ENCODE results near the gene ARRDC4.

ARRDC4 gene

DNA sequence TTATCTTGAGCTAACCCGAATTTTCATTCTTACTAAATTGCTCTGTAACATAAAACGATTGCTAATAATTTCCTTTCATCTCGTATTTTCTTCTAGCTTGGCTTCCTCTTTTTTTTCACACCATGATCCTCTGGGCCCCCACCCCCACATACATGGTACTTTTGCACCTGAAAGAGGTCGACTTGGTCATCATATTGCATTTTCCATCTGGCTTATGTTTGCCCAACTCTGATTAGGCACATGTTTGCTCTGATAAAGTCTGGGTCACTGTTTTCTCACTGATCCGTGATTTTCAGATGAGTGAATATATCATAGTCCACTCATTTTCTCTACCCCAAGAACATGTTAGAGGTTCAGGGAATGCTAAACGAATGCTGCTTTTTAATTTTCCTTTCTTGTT, 49.5 kb downstream of the ARRDC4 start:
- no peak for TF ChIP-seq POLR2AphosphoS5 (IDR thresholded peaks at IDR 0.05; ENCODE audit: low read depth, low read length)
- no peak for TF ChIP-seq FOXP2 (optimal IDR thresholded peaks at IDR 0.05; ENCODE audit: borderline replicate concordance, extremely low read depth, extremely low read length, insufficient read depth)
- no peak for TF ChIP-seq TAF1 (IDR thresholded peaks at IDR 0.05; ENCODE audit: borderline replicate concordance, insufficient read depth, low read length)
- no peak for TF ChIP-seq SIN3A (IDR thresholded peaks at IDR 0.05; ENCODE audit: borderline replicate concordance, insufficient read depth, low read length)
- TF ChIP-seq, protein P1, sequence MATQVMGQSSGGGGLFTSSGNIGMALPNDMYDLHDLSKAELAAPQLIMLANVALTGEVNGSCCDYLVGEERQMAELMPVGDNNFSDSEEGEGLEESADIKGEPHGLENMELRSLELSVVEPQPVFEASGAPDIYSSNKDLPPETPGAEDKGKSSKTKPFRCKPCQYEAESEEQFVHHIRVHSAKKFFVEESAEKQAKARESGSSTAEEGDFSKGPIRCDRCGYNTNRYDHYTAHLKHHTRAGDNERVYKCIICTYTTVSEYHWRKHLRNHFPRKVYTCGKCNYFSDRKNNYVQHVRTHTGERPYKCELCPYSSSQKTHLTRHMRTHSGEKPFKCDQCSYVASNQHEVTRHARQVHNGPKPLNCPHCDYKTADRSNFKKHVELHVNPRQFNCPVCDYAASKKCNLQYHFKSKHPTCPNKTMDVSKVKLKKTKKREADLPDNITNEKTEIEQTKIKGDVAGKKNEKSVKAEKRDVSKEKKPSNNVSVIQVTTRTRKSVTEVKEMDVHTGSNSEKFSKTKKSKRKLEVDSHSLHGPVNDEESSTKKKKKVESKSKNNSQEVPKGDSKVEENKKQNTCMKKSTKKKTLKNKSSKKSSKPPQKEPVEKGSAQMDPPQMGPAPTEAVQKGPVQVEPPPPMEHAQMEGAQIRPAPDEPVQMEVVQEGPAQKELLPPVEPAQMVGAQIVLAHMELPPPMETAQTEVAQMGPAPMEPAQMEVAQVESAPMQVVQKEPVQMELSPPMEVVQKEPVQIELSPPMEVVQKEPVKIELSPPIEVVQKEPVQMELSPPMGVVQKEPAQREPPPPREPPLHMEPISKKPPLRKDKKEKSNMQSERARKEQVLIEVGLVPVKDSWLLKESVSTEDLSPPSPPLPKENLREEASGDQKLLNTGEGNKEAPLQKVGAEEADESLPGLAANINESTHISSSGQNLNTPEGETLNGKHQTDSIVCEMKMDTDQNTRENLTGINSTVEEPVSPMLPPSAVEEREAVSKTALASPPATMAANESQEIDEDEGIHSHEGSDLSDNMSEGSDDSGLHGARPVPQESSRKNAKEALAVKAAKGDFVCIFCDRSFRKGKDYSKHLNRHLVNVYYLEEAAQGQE (IDR thresholded peaks at IDR 0.05; ENCODE audit: insufficient read depth in 1 of 2, low read depth in 2 of 2, low read length in 2 of 2), result no peak

DNA sequence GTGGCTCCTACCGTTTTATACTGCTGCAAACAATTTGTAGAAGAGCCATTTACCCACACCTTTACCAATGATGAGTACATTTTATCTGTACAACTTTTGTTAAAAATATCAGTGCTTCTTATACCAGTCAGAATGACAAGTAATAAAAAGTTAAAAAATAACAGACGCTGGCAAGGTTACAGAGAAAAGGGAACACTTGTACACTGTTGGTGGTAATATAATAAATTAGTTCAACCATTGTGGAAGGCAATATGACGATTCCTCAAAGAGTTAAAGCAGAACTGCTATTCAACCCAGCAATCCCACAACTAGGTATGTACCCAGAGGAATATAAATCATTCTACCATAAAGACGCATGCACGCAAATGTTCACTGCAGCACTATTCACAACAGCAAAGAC, 51.9 kb downstream of the ARRDC4 start:
- TF ChIP-seq, protein P1 (IDR thresholded peaks at IDR 0.05; ENCODE audit: insufficient read depth in 1 of 2, low read depth in 2 of 2, low read length in 2 of 2), result no peak
- no peak for TF ChIP-seq TAF1 (IDR thresholded peaks at IDR 0.05; ENCODE audit: borderline replicate concordance, insufficient read depth, low read length)
- no peak for TF ChIP-seq POLR2AphosphoS5 (IDR thresholded peaks at IDR 0.05; ENCODE audit: low read depth, low read length)
- no peak for TF ChIP-seq SIN3A (IDR thresholded peaks at IDR 0.05; ENCODE audit: borderline replicate concordance, insufficient read depth, low read length)
- no peak for TF ChIP-seq FOXP2 (optimal IDR thresholded peaks at IDR 0.05; ENCODE audit: borderline replicate concordance, extremely low read depth, extremely low read length, insufficient read depth)

- TF ChIP-seq, protein P1 (IDR thresholded peaks at IDR 0.05; ENCODE audit: insufficient read depth in 1 of 2, low read depth in 2 of 2, low read length in 2 of 2), result no peak
- TF ChIP-seq FOXP2 (optimal IDR thresholded peaks at IDR 0.05; ENCODE audit: borderline replicate concordance, extremely low read depth, extremely low read length, insufficient read depth) (no peak), SIN3A (IDR thresholded peaks at IDR 0.05; ENCODE audit: borderline replicate concordance, insufficient read depth, low read length) (no peak), TAF1 (IDR thresholded peaks at IDR 0.05; ENCODE audit: borderline replicate concordance, insufficient read depth, low read length) (no peak), POLR2AphosphoS5 (IDR thresholded peaks at IDR 0.05; ENCODE audit: low read depth, low read length) (no peak)
These were observed 53.1 kb downstream of the ARRDC4 start for GRCh38 chr15:98013631-98014030.

DNA sequence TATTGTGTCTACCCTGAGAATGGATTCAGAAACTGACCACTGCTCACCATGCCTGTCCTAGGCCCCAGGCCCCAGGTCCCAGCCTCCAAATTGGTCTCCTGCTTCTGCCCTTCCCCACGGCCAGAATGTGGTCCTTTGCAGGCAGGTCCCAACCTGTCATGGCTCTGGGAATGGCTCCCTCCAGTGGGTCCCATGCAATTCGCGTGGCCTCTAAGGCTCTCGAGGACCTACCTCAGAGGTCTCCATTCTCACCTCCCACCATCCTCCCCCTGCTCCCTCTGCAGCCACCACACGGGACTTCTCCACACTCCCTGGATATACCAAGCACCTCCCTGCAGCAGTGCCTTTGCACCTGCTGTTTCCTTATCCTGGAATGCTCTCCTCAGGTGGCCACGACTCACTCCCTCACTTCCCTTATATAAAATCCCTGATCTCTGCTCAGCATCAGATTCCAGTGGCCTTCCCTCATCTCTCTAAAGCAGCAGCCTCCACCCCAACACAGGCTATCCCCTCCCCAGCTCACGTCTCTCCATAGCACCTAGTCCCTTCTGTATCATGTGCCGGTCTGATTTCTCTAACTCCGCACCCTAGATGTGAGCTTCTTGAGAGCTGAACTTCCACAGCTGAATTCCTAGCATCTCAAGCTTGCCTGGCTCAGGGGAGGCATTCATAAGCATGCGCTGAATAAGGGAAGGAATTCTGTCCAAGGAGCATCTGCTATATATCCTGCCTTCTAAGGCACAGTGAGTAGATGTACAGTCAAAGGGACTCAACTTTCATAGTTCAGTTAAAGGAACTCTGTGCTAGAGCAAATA, 56.9 kb downstream of the ARRDC4 start:
- TF ChIP-seq TAF1 (IDR thresholded peaks at IDR 0.05; ENCODE audit: borderline replicate concordance, insufficient read depth, low read length) (no peak), SIN3A (IDR thresholded peaks at IDR 0.05; ENCODE audit: borderline replicate concordance, insufficient read depth, low read length) (no peak), POLR2AphosphoS5 (IDR thresholded peaks at IDR 0.05; ENCODE audit: low read depth, low read length) (no peak), FOXP2 (optimal IDR thresholded peaks at IDR 0.05; ENCODE audit: borderline replicate concordance, extremely low read depth, extremely low read length, insufficient read depth) (no peak)
- TF ChIP-seq, protein P1 (IDR thresholded peaks at IDR 0.05; ENCODE audit: insufficient read depth in 1 of 2, low read depth in 2 of 2, low read length in 2 of 2), result no peak

Data from PFSK-1 (cell line).